PFSK-1 (cell line): ENCODE data around the gene HM13.

Source experiments
- POLR2AphosphoS5 ChIP-seq: IDR thresholded peaks from 2 replicates; pipeline ENCODE4 v1.6.1; 2012; ENCODE audit warnings: low read depth, mild to moderate bottlenecking, control low read depth, low read length, moderate library complexity
- TAF1 ChIP-seq: IDR thresholded peaks from 2 replicates; pipeline ENCODE4 v1.6.1; 2012; ENCODE audit warnings: low read length, control low read depth, borderline replicate concordance; ENCODE audit not compliant: insufficient read depth

DNA sequence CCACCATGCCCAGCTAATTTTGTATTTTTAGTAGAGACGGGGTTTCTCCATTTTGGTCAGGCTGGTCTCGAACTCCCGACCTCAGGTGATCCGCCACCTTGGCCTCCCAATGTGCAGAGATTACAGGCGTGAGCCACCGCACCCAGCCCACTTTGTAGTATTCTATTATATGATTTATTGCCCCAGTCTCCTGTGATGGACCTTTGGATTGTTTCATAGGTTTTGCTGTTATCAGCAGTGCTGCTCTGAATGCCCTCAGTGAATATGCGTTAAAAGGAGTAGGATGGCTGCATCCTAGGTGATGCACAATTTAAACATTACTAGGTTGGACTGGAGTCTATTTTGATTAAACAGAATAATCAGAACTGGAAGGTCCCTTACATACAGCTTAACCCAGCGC lies 101.2 kb downstream of the HM13 start:
- no peak for TF ChIP-seq POLR2AphosphoS5
- no peak for TF ChIP-seq TAF1
